Mucosa of stomach (tissue), 1 donor: ENCODE results near the gene AGBL1.

Experiments
- H3K27me3 ChIP-seq: one replicate; pipeline ENCODE4 v1.7.0; 2013; ENCODE audit warnings: mild to moderate bottlenecking, low read length; ENCODE audit not compliant: control insufficient read depth, insufficient read depth
- H3K36me3 ChIP-seq: one replicate; pipeline ENCODE4 v1.7.0; 2013; ENCODE audit warnings: low read length; ENCODE audit not compliant: control insufficient read depth, insufficient read depth
- H3K4me1 ChIP-seq: one replicate; pipeline ENCODE4 v1.7.0; 2013; ENCODE audit warnings: mild to moderate bottlenecking, low read length; ENCODE audit not compliant: control insufficient read depth, insufficient read depth
- H3K4me3 ChIP-seq: one replicate; pipeline ENCODE4 v1.7.0; 2013; ENCODE audit warnings: low read length
- H3K9ac ChIP-seq: one replicate; pipeline ENCODE4 v1.7.0; 2013; ENCODE audit warnings: mild to moderate bottlenecking, low read length, moderate library complexity
- H3K9me3 ChIP-seq: one replicate; pipeline ENCODE4 v1.7.0; 2013; ENCODE audit warnings: mild to moderate bottlenecking, low read length, moderate library complexity; ENCODE audit not compliant: control insufficient read depth
- donor health status: Pancreatic carcinoma.

Gene AGBL1

DNA sequence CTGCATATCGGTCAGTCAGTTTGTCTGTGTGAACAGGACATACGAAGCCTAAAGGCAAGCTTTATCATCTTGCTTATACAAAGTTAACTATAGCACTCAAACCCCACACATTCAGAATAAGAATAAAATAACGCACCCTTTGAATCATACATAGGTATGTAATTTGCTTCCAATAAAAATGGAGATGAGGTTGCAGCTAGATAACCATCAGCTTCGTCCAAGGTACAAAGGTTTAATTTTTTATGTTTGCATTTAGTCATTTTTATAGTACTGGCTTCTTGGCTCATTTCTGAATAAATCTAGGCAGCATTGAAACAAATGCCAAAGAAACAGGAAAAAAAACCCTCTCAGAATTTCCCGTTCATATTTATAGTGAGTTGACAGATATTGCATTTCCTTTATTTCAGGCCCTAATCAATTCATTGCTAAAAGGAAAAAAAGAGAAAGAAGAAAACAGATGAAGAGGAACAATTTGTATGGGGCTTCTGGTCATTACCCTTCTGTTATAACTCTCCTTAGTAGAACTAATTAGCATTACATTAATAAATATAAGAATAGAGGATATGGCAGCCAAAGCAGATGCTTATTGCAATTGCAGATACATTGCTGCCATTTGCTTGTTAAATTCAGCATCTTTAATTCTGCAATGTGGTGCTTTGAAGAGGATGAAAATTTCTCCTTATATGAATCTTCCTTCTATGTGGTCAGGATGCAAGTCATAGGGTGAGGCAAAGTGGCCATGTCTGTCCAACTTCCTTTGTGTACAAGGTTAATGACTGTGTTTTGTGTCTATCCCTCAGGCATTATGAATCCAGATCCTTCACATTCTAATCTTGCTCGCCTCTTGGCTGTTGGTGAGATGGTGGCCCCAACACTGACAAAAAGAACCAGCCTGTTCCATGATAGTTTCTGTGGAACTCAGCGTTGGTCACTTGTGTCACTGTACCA is 550.0 kb downstream of the AGBL1 start:
- no peaks in the 10 kb centered on the region for H3K36me3 ChIP-seq
- H3K9ac ChIP-seq = no peak overlapping the region
- H3K4me1 ChIP-seq = no peaks in the 10 kb centered on the region
- no peak overlapping the region for H3K4me3 ChIP-seq
- H3K9me3 ChIP-seq = no peaks in the 10 kb centered on the region
- no peaks in the 10 kb centered on the region for H3K27me3 ChIP-seq

DNA sequence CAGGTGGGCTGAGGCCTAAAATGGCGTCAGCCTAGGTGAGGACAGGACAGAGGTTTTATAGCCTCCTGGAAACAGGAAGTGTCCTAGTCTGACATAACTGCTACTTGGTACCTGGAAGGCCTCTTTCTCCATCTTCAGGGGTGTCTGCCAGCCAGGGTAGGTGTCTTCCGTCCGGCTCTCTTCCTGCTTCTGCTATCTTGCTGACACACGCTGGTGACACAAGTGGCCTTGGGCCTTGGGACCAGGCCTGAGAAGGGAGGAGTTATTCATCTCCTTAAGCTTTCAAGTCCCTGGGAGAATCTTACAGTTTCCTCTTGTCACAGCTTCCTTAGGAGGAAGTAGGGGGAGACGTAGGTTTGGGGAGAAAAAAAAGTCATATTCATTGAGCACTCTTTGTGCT is 551.3 kb downstream of the AGBL1 start:
- Histone ChIP-seq H3K9me3 (no peaks in the 10 kb centered on the region), H3K4me3 (no peak overlapping the region), H3K9ac (no peak overlapping the region), H3K27me3 (no peaks in the 10 kb centered on the region), H3K36me3 (no peaks in the 10 kb centered on the region), H3K4me1 (no peaks in the 10 kb centered on the region)

DNA sequence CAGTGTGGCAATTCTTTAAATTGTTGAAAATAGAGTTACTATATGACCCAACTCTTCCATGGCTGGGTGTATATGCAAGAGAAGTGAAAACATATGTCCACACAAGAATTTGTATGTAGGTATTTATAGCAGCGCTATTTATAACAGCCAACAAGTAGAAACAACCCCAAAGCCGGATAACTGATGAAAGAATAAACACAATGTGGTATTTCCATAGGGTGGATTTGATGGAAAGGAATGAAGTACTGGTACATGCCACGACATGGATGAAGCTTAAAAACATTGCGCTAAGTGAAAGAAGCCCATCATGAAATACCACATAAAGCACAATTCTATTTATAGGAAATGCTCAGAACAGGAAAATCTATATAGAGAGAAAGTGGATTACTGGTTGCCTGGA is 554.5 kb downstream of the AGBL1 start:
- no peaks in the 10 kb centered on the region for H3K36me3 ChIP-seq
- no peaks in the 10 kb centered on the region for H3K9me3 ChIP-seq
- no peaks in the 10 kb centered on the region for H3K4me1 ChIP-seq
- H3K4me3 ChIP-seq = no peak overlapping the region
- no peaks in the 10 kb centered on the region for H3K27me3 ChIP-seq
- H3K9ac ChIP-seq = no peak overlapping the region

DNA sequence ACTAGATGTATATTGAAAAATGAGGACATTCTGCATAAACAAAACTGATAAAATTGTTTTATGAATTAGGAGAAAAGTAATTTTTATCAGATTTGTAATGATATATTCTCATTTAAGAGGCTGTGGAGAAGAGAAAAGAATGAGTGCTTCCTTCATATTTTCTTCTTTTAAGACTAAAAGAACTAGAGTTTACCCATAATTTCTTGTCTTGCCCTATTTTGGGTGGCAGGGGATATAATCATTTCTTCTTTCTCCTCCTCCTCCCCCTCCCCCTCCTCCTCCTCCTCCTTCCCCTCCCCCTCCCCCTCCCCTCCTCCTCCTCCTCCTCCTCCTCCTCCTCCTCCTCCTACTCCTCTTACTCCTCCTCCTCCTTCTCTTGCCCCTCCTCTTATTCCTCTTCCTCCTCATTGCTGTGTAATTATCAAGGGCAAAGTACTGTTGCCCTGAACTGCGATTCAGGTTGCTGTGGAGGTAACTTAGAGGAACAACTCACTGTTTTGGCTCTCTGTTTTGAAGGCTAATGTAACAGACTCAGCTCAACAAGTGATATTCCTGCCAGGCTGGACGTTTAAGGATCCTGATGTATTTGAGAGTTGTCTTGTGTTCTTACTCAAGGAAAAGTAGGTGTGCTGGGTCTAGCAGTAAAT is 555.4 kb downstream of the AGBL1 start:
- Histone ChIP-seq H3K27me3 (no peaks in the 10 kb centered on the region), H3K9ac (no peak overlapping the region), H3K9me3 (no peaks in the 10 kb centered on the region), H3K4me1 (no peaks in the 10 kb centered on the region), H3K4me3 (no peak overlapping the region), H3K36me3 (no peaks in the 10 kb centered on the region)

DNA sequence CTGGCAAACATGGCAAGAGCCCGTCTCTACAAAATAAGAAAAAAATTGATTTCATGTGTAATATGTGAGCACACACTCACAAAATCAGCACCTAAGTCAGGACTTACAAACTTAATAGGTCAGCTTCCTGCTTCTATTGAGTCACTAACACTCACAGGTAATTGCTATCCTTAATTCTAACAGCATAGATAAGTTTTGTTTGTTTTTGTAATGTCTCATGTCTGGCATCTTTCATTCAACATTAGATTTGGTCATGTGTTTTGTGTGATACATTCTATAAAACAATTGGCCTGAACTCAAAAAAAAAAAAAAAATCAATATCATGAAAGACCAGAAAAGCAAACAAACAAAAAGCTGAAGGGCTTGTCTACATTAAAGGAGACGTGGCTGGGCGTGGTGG is 564.7 kb downstream of the AGBL1 start:
- Histone ChIP-seq H3K36me3 (no peaks in the 10 kb centered on the region), H3K4me3 (no peak overlapping the region), H3K9me3 (no peaks in the 10 kb centered on the region), H3K4me1 (no peaks in the 10 kb centered on the region), H3K9ac (no peak overlapping the region), H3K27me3 (no peaks in the 10 kb centered on the region)

DNA sequence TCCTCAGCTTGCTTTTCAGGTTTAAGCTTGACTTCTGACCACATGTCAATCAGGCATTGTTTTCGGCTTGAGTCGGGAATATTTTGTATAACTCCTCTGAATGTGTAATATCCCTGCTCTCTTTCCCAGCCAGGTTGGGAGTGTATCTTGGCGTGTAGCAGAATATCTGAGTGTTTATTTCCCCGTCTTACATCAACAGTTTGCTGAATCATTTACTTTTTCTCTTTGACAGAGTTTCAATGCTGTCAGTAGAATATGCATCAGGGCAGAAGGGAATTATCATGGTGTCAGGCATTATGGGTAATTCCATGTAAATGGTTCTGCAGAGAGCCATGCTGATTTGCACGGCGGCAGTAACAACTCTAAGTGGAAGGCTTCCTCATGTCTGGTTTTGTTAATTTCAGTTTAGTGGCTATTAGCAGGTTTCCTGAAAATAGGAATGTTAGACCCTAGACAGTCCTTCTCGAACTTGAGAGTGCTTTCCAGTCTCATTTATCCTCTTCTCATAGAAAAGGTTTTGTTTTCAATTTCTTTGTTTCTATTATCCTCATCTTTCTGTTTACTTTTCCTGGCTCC is 566.3 kb downstream of the AGBL1 start:
- Histone ChIP-seq H3K27me3 (no peaks in the 10 kb centered on the region), H3K36me3 (no peaks in the 10 kb centered on the region), H3K9me3 (no peaks in the 10 kb centered on the region), H3K4me1 (no peaks in the 10 kb centered on the region), H3K9ac (no peak overlapping the region), H3K4me3 (no peak overlapping the region)

DNA sequence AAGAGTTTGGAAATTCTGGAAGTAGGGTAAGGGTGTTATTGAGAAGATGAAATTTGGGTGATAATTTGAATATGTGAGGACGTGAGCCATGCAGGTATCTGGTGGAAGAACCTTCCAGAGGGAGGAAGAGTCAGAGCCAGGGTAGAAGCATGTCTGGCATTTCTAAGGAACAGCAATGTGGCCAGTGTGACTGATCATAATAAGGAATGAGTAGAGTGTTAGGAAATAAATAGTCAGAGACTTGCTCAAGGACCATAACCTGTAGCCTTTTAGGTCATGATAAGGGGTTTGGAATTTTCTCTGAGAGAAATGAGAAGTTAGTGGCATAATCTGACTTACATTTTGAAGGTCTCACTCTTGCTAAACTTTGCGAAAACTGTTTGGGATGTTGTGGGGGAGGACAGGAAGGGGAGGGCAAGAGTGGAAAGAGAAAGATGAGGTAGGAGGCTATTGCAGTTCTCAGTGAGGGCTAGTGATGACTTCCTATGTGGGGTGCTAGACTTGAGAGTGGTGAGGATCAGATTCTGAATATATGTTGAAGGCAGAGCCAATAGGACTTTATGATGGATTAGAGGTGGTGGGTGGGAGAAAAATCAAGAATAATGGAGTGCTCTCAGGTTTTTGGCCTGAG is 568.3 kb downstream of the AGBL1 start:
- Histone ChIP-seq H3K27me3 (no peaks in the 10 kb centered on the region), H3K4me1 (no peaks in the 10 kb centered on the region), H3K36me3 (no peaks in the 10 kb centered on the region), H3K9me3 (no peaks in the 10 kb centered on the region), H3K9ac (no peak overlapping the region), H3K4me3 (no peak overlapping the region)

DNA sequence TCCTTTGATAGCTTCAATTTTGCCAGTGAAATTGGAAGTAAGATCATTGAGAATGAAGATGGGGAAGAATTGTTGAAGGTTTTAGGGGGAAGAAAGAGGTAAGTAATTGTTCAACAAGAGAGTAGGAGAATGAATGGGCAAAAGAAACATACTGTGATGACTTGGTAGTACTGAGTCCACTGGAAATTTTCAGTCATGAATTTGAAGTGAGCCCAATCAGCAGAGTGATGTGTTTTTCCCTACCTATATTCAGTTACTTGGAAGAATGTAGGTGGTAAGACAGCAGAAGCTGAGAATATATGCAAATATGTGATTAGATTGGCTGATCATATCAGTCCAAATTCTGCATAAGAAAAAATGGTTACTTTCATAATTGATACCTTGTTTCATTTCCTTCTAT is 569.6 kb downstream of the AGBL1 start:
- H3K9ac ChIP-seq = no peak overlapping the region
- H3K27me3 ChIP-seq = no peaks in the 10 kb centered on the region
- H3K36me3 ChIP-seq = no peaks in the 10 kb centered on the region
- no peaks in the 10 kb centered on the region for H3K9me3 ChIP-seq
- H3K4me1 ChIP-seq = no peaks in the 10 kb centered on the region
- H3K4me3 ChIP-seq = no peak overlapping the region

DNA sequence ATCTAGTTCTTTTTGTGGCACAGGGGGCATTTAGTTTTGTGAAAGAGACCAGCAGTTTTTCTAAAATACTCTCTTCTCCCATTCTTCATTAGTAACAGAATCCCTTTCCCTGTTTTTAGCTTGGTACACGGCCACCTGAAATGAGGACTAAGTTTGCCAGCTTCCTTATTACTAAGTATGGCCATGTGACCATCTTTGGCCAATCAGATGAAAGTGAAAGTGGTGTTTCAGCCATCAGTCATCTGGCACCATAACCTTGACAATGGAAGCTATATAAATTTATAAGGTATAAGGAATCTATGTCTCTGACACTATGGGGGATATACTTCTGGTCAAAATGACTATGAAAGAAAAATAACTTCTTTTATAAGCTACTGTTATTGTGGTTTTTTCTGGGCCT is 570.4 kb downstream of the AGBL1 start:
- Histone ChIP-seq H3K36me3 (no peaks in the 10 kb centered on the region), H3K27me3 (no peaks in the 10 kb centered on the region), H3K4me1 (no peaks in the 10 kb centered on the region), H3K9me3 (no peaks in the 10 kb centered on the region), H3K4me3 (no peak overlapping the region), H3K9ac (no peak overlapping the region)

DNA sequence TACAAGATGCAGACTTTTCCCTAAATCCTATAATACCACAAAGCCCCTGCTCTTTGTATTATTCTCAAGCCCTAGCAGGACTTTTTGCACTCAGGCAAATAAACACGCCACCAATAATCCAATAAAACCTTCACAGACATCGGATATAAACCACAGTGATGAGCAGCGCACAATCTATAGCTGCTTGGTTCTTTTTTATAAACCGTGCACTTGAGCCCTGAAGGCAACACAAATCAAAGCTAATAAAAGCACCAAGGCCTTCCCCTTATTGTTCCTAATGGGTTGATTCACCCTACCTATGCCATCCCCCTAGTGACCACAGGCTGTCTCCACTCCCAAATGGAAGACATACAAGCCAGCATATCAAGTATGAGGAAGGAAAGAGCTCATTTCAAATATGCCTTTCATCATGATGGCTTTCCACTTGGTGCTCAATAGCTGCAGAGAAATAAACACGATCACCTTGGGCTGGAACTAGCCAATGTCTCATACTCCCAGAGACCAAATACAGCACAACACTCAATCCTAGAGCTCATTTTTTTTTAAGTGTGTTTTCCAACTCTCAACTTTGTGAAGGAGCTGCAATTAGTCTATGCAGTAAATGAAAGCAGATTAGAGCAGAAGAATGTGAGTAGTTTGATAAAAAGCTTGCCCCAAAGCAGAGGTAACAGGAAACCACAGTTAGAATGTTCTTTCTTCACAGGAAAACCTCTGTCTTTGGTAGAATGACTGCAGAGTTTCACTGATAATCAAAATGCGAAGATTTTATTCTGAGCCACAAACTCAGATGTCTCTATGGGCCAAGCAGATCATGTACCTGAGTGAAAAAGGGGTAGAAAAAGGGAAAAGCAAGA is 573.9 kb downstream of the AGBL1 start:
- H3K9me3 ChIP-seq = no peaks in the 10 kb centered on the region

DNA sequence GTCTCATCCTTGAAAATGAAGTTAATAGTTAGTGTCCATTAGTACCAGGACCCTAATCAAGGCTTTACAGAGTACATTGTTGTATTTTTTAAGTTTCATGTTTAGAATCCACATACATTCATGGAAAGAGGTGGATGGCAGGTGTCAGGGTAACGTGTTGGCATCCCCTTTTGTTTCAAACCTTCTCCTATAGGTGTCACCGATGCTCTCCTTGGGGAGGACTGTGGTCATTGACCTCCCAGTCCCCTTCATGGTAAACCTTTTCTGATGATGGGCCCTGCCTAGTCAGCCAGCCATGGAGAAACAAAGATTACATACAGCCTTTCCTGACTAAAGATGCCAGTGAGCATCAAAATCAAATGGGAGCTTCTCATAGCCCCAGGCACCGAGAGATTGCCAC is 574.8 kb downstream of the AGBL1 start:
- no peak overlapping the region for H3K9ac ChIP-seq
- H3K4me3 ChIP-seq = no peak overlapping the region
- no peaks in the 10 kb centered on the region for H3K4me1 ChIP-seq
- no peaks in the 10 kb centered on the region for H3K27me3 ChIP-seq
- H3K36me3 ChIP-seq = no peaks in the 10 kb centered on the region
- no peaks in the 10 kb centered on the region for H3K9me3 ChIP-seq

More for the DNA sequence above, 573.9 kb downstream of the AGBL1 start:
- Histone ChIP-seq H3K9ac (no peak overlapping the region), H3K4me3 (no peak overlapping the region), H3K27me3 (no peaks in the 10 kb centered on the region), H3K4me1 (no peaks in the 10 kb centered on the region), H3K36me3 (no peaks in the 10 kb centered on the region)
